ENCODE results near the gene RAB3GAP2. TPM values are rescaled to one million over a fixed set of nuclear protein-coding genes. Genes with fewer than 3 reads are reported as not detected.
"Not testable (repeated sequence)": the region's sequence is repeated elsewhere in the genome, so short reads cannot be mapped to it uniquely, and the experiment has no call there.

Gene RAB3GAP2
- total RNA-seq, 1 donor from 2014 or later = 26.1 TPM

DNA sequence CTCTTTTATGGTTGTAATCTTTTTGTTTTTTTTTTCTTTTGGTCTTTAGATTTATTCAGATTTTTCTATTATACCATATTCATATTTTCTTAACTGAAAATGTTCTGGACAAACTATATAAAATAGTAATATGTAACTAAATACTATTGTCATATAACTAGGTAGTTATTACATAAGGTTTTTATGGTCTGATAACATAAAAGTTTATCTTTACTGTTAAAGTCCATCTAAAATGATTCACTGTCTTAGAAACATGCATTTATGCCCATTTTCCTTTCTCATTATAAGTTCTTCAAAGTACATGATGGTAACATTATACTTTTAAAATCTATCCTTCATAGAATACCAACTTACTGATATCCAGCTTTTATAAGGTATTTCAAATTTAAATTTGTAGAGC lies 149.2 kb downstream of the RAB3GAP2 start:
- TF ChIP-seq, protein P1, sequence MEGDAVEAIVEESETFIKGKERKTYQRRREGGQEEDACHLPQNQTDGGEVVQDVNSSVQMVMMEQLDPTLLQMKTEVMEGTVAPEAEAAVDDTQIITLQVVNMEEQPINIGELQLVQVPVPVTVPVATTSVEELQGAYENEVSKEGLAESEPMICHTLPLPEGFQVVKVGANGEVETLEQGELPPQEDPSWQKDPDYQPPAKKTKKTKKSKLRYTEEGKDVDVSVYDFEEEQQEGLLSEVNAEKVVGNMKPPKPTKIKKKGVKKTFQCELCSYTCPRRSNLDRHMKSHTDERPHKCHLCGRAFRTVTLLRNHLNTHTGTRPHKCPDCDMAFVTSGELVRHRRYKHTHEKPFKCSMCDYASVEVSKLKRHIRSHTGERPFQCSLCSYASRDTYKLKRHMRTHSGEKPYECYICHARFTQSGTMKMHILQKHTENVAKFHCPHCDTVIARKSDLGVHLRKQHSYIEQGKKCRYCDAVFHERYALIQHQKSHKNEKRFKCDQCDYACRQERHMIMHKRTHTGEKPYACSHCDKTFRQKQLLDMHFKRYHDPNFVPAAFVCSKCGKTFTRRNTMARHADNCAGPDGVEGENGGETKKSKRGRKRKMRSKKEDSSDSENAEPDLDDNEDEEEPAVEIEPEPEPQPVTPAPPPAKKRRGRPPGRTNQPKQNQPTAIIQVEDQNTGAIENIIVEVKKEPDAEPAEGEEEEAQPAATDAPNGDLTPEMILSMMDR (IDR thresholded peaks at IDR 0.05; ENCODE audit: insufficient read depth, low read length, severe bottlenecking) = no peak
- DNase-seq (ENCODE audit: low read depth) = no peak
- no peak for FAIRE-seq
- Histone ChIP-seq H3K36me3 (ENCODE audit: control insufficient read depth, insufficient read depth, low read length) (peaks cover 3% of the 10 kb centered on the region), H3K27me3 (ENCODE audit: control insufficient read depth, insufficient read depth, low read length) (no peaks in the 10 kb centered on the region), H3K4me3 (ENCODE audit: low read depth, low read length) (no peak overlapping the region)

DNA sequence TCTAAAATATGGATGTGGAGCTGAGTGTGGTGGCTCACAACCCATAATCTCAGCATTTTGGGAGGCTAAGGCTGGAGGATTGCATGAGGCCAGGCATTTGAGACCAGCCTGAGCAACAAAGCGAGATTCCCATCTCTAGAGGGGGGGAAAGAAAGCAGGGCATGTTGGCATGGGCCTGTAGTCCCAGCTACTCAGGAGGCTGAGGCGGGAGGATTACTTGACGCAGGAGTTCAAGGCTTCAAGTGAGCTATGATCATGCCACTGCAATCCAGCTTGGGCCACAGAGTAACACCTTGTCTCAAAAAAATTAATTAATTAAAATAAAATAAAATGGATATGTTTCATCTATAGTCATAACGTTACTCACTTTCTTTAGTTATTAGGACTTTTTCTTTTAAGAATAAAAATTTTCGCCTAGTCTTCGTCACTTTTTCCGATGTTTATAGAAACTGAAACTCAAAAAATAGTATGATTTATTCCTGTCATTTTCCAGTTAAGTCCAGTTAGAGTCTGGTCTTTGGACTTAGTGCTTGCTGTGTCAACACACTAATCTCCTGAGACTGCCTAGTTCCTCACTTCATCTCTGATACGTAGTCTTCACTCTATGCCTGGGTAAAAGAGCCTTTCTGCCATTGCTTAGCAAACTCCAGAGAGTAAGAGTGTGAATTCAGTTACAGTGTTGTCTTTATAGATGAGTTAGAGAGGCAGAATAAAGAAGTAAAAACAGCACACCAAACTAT lies 150.3 kb downstream of the RAB3GAP2 start:
- DNase-seq (ENCODE audit: low read depth) (no peak), FAIRE-seq (no peak)
- Histone ChIP-seq H3K4me3 (ENCODE audit: low read depth, low read length) (no peak overlapping the region), H3K36me3 (ENCODE audit: control insufficient read depth, insufficient read depth, low read length) (peaks cover 2% of the 10 kb centered on the region), H3K27me3 (ENCODE audit: control insufficient read depth, insufficient read depth, low read length) (no peaks in the 10 kb centered on the region)
- TF ChIP-seq, protein P1 (IDR thresholded peaks at IDR 0.05; ENCODE audit: insufficient read depth, low read length, severe bottlenecking) = no peak

DNA sequence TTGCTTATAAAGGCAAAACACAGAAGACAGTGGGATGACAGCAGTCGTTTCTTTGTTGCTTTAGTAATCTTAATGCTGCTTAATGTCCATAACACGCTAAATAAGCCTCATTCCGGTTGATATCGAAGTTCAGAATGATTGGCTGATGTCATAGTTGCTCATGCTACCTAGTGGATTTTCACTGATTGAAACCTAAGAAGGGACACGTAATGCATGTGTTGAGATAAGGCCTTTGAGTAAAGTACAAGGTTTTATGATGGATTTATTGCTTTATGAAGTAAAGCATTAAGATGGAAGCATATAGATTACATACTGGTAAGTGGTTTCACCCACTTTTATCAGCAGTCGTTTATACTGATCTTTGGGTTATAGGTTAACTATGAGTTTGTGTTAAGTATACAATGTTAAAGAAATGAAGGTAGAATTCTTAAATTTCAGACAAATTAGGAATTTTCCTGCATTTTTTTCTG lies 153.2 kb downstream of the RAB3GAP2 start:
- no peaks in the 10 kb centered on the region for H3K27me3 ChIP-seq (ENCODE audit: control insufficient read depth, insufficient read depth, low read length)
- FAIRE-seq (no peak), DNase-seq (ENCODE audit: low read depth) (peak; percentile 63)
- H3K4me3 ChIP-seq (ENCODE audit: low read depth, low read length) = no peak overlapping the region
- TF ChIP-seq, protein P1 (IDR thresholded peaks at IDR 0.05; ENCODE audit: insufficient read depth, low read length, severe bottlenecking) = no peak
- H3K36me3 ChIP-seq (ENCODE audit: control insufficient read depth, insufficient read depth, low read length) = peaks cover 3% of the 10 kb centered on the region

DNA sequence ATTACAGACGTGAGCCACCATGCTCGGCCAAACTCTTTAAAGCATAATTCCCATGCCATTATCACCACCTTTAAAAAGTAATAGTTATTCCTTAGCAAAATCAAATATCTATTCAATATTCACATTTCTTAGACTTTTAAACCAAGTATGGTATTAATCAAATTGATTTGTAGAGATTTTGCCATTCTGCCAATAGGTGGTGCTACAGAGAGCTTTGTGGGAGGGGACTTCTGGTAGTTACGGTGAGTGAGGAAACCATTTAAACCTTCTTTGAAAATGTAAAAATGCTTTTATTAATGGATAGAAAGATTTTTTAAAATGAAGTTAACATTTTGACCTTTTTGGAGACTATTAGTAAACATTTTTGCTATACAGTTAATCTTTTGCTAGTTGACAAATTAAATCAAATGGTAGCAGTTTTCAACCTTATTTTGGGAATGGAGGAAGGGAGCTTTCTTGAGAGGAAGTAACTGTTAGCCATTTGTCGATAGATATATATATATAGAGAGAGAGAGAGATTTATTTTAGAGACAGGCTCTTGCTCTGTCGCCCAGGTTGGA lies 159.0 kb downstream of the RAB3GAP2 start:
- DNase-seq (ENCODE audit: low read depth) = peak; percentile 45
- no peak for FAIRE-seq
- TF ChIP-seq, protein P1 (IDR thresholded peaks at IDR 0.05; ENCODE audit: insufficient read depth, low read length, severe bottlenecking) = peak; percentile 31
- H3K27me3 ChIP-seq (ENCODE audit: control insufficient read depth, insufficient read depth, low read length) = no peaks in the 10 kb centered on the region
- no peak overlapping the region for H3K4me3 ChIP-seq (ENCODE audit: low read depth, low read length)
- peaks cover 8% of the 10 kb centered on the region for H3K36me3 ChIP-seq (ENCODE audit: control insufficient read depth, insufficient read depth, low read length)

DNA sequence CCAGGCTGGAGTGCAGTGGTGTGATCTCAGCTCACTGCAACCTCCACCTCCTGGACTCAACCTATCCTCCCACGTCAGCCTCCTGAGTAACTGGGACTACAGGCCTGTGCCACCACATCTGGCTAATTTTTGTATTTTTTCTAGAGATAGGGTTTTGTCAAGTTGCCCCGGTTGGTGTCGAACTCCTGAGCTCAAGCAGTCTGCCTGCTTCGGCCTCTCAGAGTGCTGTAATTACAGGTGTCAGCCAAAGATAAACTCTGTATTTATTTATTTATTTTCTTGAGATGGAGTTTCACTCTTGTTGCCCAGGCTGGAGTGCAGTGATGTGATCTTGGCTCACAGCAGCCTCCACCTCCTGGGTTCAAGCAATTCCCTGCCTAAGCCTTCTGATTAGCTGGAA lies 159.7 kb downstream of the RAB3GAP2 start:
- not testable (repeated sequence) for FAIRE-seq; H3K4me3 ChIP-seq (ENCODE audit: low read depth, low read length); H3K36me3 ChIP-seq (ENCODE audit: control insufficient read depth, insufficient read depth, low read length); H3K27me3 ChIP-seq (ENCODE audit: control insufficient read depth, insufficient read depth, low read length); DNase-seq (ENCODE audit: low read depth)

DNA sequence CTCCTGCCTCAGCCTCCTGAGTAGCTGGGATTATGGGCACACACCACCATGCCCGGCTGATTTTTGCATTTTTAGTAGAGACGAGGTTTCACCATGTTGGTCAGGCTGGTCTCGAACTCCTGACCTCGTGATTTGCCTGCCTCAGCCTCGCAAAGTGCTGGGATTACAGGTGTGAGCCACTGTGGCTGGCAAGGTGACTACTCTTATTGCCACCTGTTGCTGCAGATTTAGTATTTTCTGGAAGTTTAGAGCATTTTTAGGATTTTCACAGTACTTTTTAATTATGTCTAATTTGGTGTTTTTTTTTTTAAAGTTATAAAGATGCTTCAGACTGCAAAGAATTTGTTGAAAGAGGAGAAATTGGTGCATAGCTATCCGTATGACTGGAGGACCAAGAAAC lies 161.8 kb downstream of the RAB3GAP2 start:
- not testable (repeated sequence) for H3K36me3 ChIP-seq (ENCODE audit: control insufficient read depth, insufficient read depth, low read length)

More for the DNA sequence above, 161.8 kb downstream of the RAB3GAP2 start:
- H3K4me3 ChIP-seq (ENCODE audit: low read depth, low read length); FAIRE-seq; H3K27me3 ChIP-seq (ENCODE audit: control insufficient read depth, insufficient read depth, low read length); DNase-seq (ENCODE audit: low read depth): not testable (repeated sequence)
